ENCODE data around the gene LSM4.

- TF ChIP-seq EZH2 (IDR thresholded peaks at IDR 0.05; ENCODE audit: borderline replicate concordance, low read length), result no peak
- no peak for TF ChIP-seq CTCF (conservative IDR thresholded peaks at IDR 0.05 in 1 of 2, IDR thresholded peaks at IDR 0.05 in 1 of 2; ENCODE audit: extremely low read depth in 1 of 2, insufficient read depth in 1 of 2, low read depth in 1 of 2, low read length in 2 of 2)
Observed at GRCh38 chr19:18280247-18281081, 42.4 kb downstream of the LSM4 start.

Data from mammary epithelial cell (primary cell).